Fibroblast of lung (primary cell): ENCODE data around the gene AMBN.

Experiments
- CTCF ChIP-seq, 2 donors: IDR thresholded peaks in 1 of 2; conservative IDR thresholded peaks in 1 of 2; 1 replicate in 1 of 2; 2 replicates in 1 of 2; pipeline ENCODE4 v1.5.1; 2011 to 2012; ENCODE audit warnings: low read length in 2 of 2, control low read depth in 1 of 2, inconsistent platforms in 1 of 2, low read depth in 1 of 2, mild to moderate bottlenecking in 1 of 2
- EZH2 ChIP-seq: IDR thresholded peaks from 2 replicates; pipeline ENCODE4 v1.5.1; 2012; ENCODE audit warnings: low read length, control low read depth, mild to moderate bottlenecking; ENCODE audit errors: missing control alignments

GRCh38 chr4:70623323-70623722, 31.3 kb downstream of the AMBN start:
- TF ChIP-seq EZH2: no peak
- TF ChIP-seq CTCF (conservative IDR thresholded peaks at IDR 0.05 in 1 of 2, IDR thresholded peaks at IDR 0.05 in 1 of 2; ENCODE audit: low read depth in 1 of 2, low read length in 2 of 2): no peak
